ENCODE data around the gene SIX6. TPM values are rescaled to one million over a fixed set of nuclear protein-coding genes. Genes with fewer than 3 reads are reported as not detected.

The SIX6 gene
- total and polyA plus RNA-seq, 2 donors (not counting 1 experiment from before 2014, with no cell fraction given): not detected

DNA sequence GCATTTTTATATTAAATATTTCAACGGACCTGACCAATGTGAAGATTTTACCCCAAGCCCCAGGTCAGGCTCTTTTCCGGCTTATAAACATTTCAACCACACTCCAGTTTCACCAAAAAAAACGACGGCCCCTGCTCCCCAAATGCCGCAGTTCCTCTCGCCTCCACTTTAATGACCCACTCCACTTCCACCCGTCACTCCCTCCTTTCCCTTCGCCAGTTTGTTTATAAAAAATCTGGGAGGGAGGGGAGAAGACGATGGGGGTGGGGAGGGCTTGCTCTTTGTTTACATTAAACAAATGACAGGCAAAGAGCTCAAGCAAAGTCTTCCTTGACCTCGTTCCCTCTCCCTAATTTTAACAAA, 5.4 kb downstream of the SIX6 start:
- no peak for DNase-seq
- H3K4me3 Mint-ChIP-seq: peak overlapping the region; percentile 64
- no peak overlapping the region for H2AFZ ChIP-seq (ENCODE audit: insufficient read depth, low read depth, low read length, poor library complexity, severe bottlenecking)
- peaks cover 0 to 37% (median 2%) of the 10 kb centered on the region in 3 donors for H3K9me3 ChIP-seq (ENCODE audit: control extremely low read depth in 1 of 3, control insufficient read depth in 2 of 3, insufficient read depth in 1 of 3, low read length in 2 of 3)
- H3K4me1 ChIP-seq (ENCODE audit: control insufficient read depth in 2 of 2, insufficient read depth in 2 of 2, low read length in 2 of 2): peaks cover 31 to 44% of the 10 kb centered on the region in 2 donors
- TF ChIP-seq, protein P1, sequence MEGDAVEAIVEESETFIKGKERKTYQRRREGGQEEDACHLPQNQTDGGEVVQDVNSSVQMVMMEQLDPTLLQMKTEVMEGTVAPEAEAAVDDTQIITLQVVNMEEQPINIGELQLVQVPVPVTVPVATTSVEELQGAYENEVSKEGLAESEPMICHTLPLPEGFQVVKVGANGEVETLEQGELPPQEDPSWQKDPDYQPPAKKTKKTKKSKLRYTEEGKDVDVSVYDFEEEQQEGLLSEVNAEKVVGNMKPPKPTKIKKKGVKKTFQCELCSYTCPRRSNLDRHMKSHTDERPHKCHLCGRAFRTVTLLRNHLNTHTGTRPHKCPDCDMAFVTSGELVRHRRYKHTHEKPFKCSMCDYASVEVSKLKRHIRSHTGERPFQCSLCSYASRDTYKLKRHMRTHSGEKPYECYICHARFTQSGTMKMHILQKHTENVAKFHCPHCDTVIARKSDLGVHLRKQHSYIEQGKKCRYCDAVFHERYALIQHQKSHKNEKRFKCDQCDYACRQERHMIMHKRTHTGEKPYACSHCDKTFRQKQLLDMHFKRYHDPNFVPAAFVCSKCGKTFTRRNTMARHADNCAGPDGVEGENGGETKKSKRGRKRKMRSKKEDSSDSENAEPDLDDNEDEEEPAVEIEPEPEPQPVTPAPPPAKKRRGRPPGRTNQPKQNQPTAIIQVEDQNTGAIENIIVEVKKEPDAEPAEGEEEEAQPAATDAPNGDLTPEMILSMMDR (IDR thresholded peaks at IDR 0.05): no peak
- no peak for TF ChIP-seq EZH2 (IDR thresholded peaks at IDR 0.05; ENCODE audit: borderline replicate concordance, insufficient read depth, low read depth, low read length, poor library complexity, severe bottlenecking)
- H3K9me3 Mint-ChIP-seq (ENCODE audit: insufficient read depth): no peaks in the 10 kb centered on the region
- H3K27me3 ChIP-seq (replicated peaks in 1 of 4; ENCODE audit: control extremely low read depth in 1 of 4, control insufficient read depth in 3 of 4, insufficient read depth in 4 of 4, low read length in 3 of 4): peaks cover 0 to 79% (median 66%) of the 10 kb centered on the region in 4 experiments
- no peak overlapping the region for H3K9ac ChIP-seq (ENCODE audit: low read length)
- peaks cover 19% of the 10 kb centered on the region for H3K4me1 Mint-ChIP-seq
- peaks cover 61% of the 10 kb centered on the region for H3K27me3 Mint-ChIP-seq
- no peaks in the 10 kb centered on the region for H4K20me1 ChIP-seq (ENCODE audit: control insufficient read depth, insufficient read depth, low read length, poor library complexity, severe bottlenecking)
- no peaks in the 10 kb centered on the region for H3K36me3 ChIP-seq (replicated peaks in 1 of 2; ENCODE audit: control extremely low read depth in 1 of 2, control insufficient read depth in 1 of 2, extremely low read depth in 1 of 2, insufficient read depth in 2 of 2, low read length in 1 of 2)
- ATAC-seq (ENCODE audit: low read depth): no peak
- POLR2A ChIA-PET: no interaction called here
- H3K4me2 ChIP-seq (replicated peaks; ENCODE audit: low read depth, low read length, poor library complexity, severe bottlenecking): peak overlapping the region; percentile 68
- WGBS (ENCODE audit: insufficient coverage): no CpG with 5 or more reads among the region's 10 CpGs
- no peak overlapping the region for H3K27ac ChIP-seq (ENCODE audit: low read length in 2 of 2)
- H3K27ac Mint-ChIP-seq: no peak overlapping the region
- no peaks in the 10 kb centered on the region for H3K79me2 ChIP-seq (ENCODE audit: control insufficient read depth, insufficient read depth, low read length)
- CTCF ChIA-PET: no interaction called here
- intact Hi-C loops (cut with micrococcal nuclease): loop anchor here (5.0 kb wide), 2 partner anchors 123 to 138 kb away; no protein-coding TSS in a partner anchor
- peak overlapping the region in 1 of 5 experiments; percentile 36 for H3K4me3 ChIP-seq (ENCODE audit: control extremely low read depth in 1 of 5, extremely low read depth in 1 of 5, insufficient read depth in 1 of 5, low read depth in 2 of 5, low read length in 4 of 5)

DNA sequence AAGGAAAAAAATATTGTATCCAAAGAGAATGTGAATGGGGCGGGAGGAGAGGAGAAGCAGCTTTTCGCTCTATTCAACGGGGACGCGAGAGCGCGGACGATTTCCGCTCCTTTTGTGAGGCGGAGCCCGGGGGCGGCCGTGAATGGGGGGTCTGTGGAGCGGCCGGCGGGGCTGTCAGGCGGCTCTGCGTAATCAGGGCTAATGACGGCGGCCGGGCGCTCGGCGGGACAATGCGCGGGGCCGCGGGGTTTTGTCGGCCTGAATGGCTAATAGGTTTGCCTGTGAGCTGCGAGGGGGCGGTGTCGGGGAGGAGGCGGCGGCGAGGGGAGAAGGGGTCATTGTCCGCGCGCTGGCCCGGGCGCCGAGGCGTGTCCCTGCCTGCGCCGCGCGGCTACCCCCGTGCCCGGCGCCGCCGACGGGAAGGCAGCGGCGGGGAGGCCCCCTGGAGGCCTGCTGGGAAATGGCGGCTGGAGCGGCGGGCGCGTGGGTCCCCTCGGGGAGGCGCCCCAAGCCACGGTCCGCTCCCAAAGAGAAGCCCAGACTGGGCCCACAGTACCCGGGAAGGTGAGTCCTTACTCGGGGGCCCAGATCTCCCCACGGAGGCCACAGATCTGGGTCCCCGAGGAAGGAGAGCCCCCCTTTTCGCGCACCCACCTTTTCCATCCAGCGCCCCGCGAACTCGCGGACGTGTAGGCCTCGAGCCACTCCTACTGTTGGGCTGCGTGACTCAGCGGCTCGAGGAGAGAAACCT, 6.0 kb downstream of the SIX6 start:
- 8% methylated on average over 79 of the region's 79 CpGs for WGBS (ENCODE audit: insufficient coverage)
- Histone ChIP-seq H3K27me3 (replicated peaks in 1 of 4; ENCODE audit: control extremely low read depth in 1 of 4, control insufficient read depth in 3 of 4, insufficient read depth in 4 of 4, low read length in 3 of 4) (peaks cover 0 to 73% (median 62%) of the 10 kb centered on the region in 4 experiments), H3K4me3 (ENCODE audit: control extremely low read depth in 1 of 5, extremely low read depth in 1 of 5, insufficient read depth in 1 of 5, low read depth in 2 of 5, low read length in 4 of 5) (peak overlapping the region in 3 of 5 experiments; percentile 7 to 36 (median 9)), H4K20me1 (ENCODE audit: control insufficient read depth, insufficient read depth, low read length, poor library complexity, severe bottlenecking) (no peaks in the 10 kb centered on the region), H3K9ac (ENCODE audit: low read length) (no peak overlapping the region), H3K36me3 (replicated peaks in 1 of 2; ENCODE audit: control extremely low read depth in 1 of 2, control insufficient read depth in 1 of 2, extremely low read depth in 1 of 2, insufficient read depth in 2 of 2, low read length in 1 of 2) (no peaks in the 10 kb centered on the region), H3K79me2 (ENCODE audit: control insufficient read depth, insufficient read depth, low read length) (no peaks in the 10 kb centered on the region), H3K4me2 (replicated peaks; ENCODE audit: low read depth, low read length, poor library complexity, severe bottlenecking) (peak overlapping the region; percentile 68), H3K9me3 (ENCODE audit: control extremely low read depth in 1 of 3, control insufficient read depth in 2 of 3, insufficient read depth in 1 of 3, low read length in 2 of 3) (peaks cover 0 to 32% (median 2%) of the 10 kb centered on the region in 3 donors), H3K4me1 (ENCODE audit: control insufficient read depth in 2 of 2, insufficient read depth in 2 of 2, low read length in 2 of 2) (peaks cover 25 to 38% of the 10 kb centered on the region in 2 donors), H3K27ac (ENCODE audit: low read length in 2 of 2) (no peak overlapping the region), H2AFZ (ENCODE audit: insufficient read depth, low read depth, low read length, poor library complexity, severe bottlenecking) (peak overlapping the region; percentile 54)
- DNase-seq (peak; percentile 30), ATAC-seq (ENCODE audit: low read depth) (no peak)
- intact Hi-C loops (cut with micrococcal nuclease): loop anchor here (5.0 kb wide), 2 partner anchors 122 to 137 kb away; no protein-coding TSS in a partner anchor
- TF ChIP-seq EZH2 (IDR thresholded peaks at IDR 0.05; ENCODE audit: borderline replicate concordance, insufficient read depth, low read depth, low read length, poor library complexity, severe bottlenecking): no peak
- TF ChIP-seq, protein P1 (IDR thresholded peaks at IDR 0.05): peak; percentile 40
- POLR2A ChIA-PET: no interaction called here
- H3K4me1 Mint-ChIP-seq: peaks cover 19% of the 10 kb centered on the region
- CTCF ChIA-PET: no interaction called here
- peaks cover 59% of the 10 kb centered on the region for H3K27me3 Mint-ChIP-seq
- no peak overlapping the region for H3K27ac Mint-ChIP-seq
- H3K4me3 Mint-ChIP-seq: peak overlapping the region; percentile 64
- H3K9me3 Mint-ChIP-seq (ENCODE audit: insufficient read depth): no peaks in the 10 kb centered on the region

Data from B cell (primary cell).